Measurements from ENCODE around the gene PAFAH1B1. TPM values are rescaled to one million over a fixed set of nuclear protein-coding genes. Genes with fewer than 3 reads are reported as not detected.

The PAFAH1B1 gene
- total RNA-seq, 1 experiment from 2014 or later = 49.1 TPM

DNA sequence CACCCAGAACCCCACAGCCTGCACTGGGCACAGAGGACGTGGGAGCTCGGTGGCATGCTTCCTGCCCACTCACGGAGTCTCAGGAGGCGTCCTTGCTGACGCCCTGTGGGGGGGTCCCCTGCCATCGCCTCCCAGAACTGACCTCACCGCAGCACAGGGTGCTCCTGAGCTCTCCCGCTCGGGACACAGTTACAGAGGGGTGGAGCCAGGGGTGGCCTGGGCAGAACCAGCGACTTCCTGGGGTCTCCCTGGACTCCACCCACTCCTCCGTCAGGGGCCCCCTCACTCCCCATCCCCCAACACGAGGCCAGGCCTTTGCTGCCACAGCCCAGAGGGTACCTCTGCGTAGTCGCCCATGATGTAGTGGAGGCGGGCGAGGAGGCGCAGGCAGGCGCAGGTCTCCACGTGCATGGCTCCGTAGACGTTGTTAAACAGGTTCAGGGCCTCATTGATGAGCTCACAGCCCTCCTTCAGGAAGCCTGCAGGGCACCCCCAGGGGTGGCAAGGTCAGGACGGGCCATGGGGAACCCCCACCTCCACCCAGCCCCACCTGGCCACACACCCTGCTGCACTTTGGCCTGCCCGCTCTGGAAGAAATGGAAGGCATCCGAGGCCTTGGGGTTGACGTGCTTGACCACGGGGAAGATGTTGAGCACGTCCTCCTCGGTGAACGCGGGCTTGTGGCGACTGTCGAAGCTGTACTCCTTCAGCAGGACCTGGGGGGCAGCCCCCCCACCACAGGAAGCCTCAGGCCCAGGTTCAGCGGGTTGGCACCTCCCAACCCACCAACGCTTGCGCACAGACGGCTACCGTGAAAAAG, 100.3 kb downstream of the PAFAH1B1 start:
- TF ChIP-seq EZH2phosphoT487 (IDR thresholded peaks at IDR 0.05; ENCODE audit: borderline replicate concordance, low read length) (no peak), EZH2 (IDR thresholded peaks at IDR 0.05; ENCODE audit: low read length, unreplicated experiment) (no peak)
- TF ChIP-seq, protein P1, sequence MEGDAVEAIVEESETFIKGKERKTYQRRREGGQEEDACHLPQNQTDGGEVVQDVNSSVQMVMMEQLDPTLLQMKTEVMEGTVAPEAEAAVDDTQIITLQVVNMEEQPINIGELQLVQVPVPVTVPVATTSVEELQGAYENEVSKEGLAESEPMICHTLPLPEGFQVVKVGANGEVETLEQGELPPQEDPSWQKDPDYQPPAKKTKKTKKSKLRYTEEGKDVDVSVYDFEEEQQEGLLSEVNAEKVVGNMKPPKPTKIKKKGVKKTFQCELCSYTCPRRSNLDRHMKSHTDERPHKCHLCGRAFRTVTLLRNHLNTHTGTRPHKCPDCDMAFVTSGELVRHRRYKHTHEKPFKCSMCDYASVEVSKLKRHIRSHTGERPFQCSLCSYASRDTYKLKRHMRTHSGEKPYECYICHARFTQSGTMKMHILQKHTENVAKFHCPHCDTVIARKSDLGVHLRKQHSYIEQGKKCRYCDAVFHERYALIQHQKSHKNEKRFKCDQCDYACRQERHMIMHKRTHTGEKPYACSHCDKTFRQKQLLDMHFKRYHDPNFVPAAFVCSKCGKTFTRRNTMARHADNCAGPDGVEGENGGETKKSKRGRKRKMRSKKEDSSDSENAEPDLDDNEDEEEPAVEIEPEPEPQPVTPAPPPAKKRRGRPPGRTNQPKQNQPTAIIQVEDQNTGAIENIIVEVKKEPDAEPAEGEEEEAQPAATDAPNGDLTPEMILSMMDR (conservative IDR thresholded peaks at IDR 0.05; ENCODE audit: low read depth, low read length) = no peak
- POLR2A ChIA-PET (ENCODE audit: unreplicated experiment) = no interaction called here
- Histone ChIP-seq H3K9me2 (replicated peaks; ENCODE audit: low read length) (no peaks in the 10 kb centered on the region), H2AFZ (ENCODE audit: low read length) (no peak overlapping the region), H3K27ac (ENCODE audit: low read length) (no peak overlapping the region), H3K4me1 (ENCODE audit: insufficient read depth, low read length) (no peaks in the 10 kb centered on the region), H4K20me1 (ENCODE audit: low read length) (no peaks in the 10 kb centered on the region), H3F3A (ENCODE audit: low read length, unreplicated experiment) (no peaks in the 10 kb centered on the region), H3K79me2 (ENCODE audit: low read length) (no peaks in the 10 kb centered on the region), H3K4me2 (ENCODE audit: low read length) (no peak overlapping the region), H3K36me3 (ENCODE audit: low read depth, low read length) (no peaks in the 10 kb centered on the region; the same call in 1 of the 2 replicates), H3K4me3 (ENCODE audit: low read length) (no peak overlapping the region), H3K9me3 (ENCODE audit: low read length) (no peaks in the 10 kb centered on the region), H3K9ac (ENCODE audit: low read length) (no peak overlapping the region), H3K27me3 (ENCODE audit: low read length) (no peaks in the 10 kb centered on the region)
- BruUV-seq (replicated peaks) = no TSS peak
- ATAC-seq = no peak
- intact Hi-C loops (cut with micrococcal nuclease) = no loop called here
- no peak for DNase-seq
- CTCF ChIA-PET = no interaction called here

DNA sequence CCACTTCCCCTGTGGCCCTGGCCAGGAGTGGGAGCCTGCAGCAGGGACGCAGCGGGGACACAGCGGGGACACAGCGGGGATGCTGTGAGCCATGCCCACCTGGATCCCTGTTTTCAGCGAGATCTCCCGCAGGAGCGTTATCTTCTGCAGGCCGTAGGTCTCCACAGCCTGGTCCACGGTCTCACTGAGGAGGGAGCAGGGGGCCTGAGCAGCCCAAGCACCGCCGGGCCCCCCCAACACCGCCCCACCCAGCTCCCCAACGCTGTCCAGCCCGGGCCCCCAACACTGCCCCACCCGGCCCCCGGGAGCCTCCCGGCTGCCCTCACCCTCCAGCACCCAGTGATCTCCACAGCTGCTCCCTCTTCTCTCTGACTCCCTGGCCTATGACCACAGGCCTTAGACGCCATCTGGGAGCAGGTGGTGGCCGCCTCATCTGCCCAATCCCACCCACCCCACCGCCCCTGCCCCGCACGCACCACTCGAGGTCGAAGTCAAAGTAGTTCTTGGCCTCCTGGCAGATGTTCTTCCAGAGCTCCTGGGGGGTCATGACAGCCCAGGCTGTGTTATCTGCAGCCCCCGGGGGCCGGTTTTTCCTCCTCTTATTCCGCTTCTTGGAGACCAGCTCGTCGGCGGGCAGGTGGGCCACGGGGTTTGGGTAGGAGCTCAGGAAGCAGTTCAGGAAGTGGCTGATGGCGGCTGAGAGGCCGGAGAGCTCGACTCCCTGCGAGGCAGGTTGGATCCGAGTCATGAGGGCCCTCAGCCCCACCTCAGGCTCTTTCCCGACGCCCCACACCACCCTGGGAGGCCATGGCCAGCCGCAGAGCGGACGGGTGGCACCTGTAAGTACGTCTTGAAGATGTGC, 101.2 kb downstream of the PAFAH1B1 start:
- Histone ChIP-seq H3F3A (ENCODE audit: low read length, unreplicated experiment) (no peaks in the 10 kb centered on the region), H3K9me2 (replicated peaks; ENCODE audit: low read length) (no peaks in the 10 kb centered on the region), H2AFZ (ENCODE audit: low read length) (no peak overlapping the region), H3K27me3 (ENCODE audit: low read length) (no peaks in the 10 kb centered on the region), H3K79me2 (ENCODE audit: low read length) (no peaks in the 10 kb centered on the region), H3K4me1 (ENCODE audit: insufficient read depth, low read length) (no peaks in the 10 kb centered on the region), H3K27ac (ENCODE audit: low read length) (no peak overlapping the region), H3K9ac (ENCODE audit: low read length) (no peak overlapping the region), H3K9me3 (ENCODE audit: low read length) (no peaks in the 10 kb centered on the region), H3K4me3 (ENCODE audit: low read length) (no peak overlapping the region), H4K20me1 (ENCODE audit: low read length) (no peaks in the 10 kb centered on the region), H3K4me2 (ENCODE audit: low read length) (no peak overlapping the region), H3K36me3 (ENCODE audit: low read depth, low read length) (no peaks in the 10 kb centered on the region; the same call in 1 of the 2 replicates)
- POLR2A ChIA-PET (ENCODE audit: unreplicated experiment) = interaction anchor here (0.6 kb wide), 1 partner anchor 9 kb away, joined by 9 read pairs; no protein-coding TSS in a partner anchor
- ATAC-seq (no peak), DNase-seq (no peak)
- intact Hi-C loops (cut with micrococcal nuclease) = no loop called here
- no TSS peak for BruUV-seq (replicated peaks)
- TF ChIP-seq, protein P1 (conservative IDR thresholded peaks at IDR 0.05; ENCODE audit: low read depth, low read length) = no peak
- TF ChIP-seq EZH2phosphoT487 (IDR thresholded peaks at IDR 0.05; ENCODE audit: borderline replicate concordance, low read length) = no peak
- TF ChIP-seq EZH2 (IDR thresholded peaks at IDR 0.05; ENCODE audit: low read length, unreplicated experiment) = no peak
- CTCF ChIA-PET = no interaction called here

Data from PC-3 (cell line).